GM21515 (cell line): ENCODE results near the gene PPP1CC.

Source experiments
- ATAC-seq: cut with Tn5 transposase; IDR thresholded peaks from one replicate; pipeline ENCODE4 v1.9.1; 2021; ENCODE audit not compliant: unreplicated experiment

The PPP1CC gene

GRCh38 chr12:110689281-110690126, 53.2 kb downstream of the PPP1CC start:
- no peak for ATAC-seq

- no peak for ATAC-seq
Measured at GRCh38 chr12:110688446-110689280, 54.0 kb downstream of the PPP1CC start, which contains the start of gene HVCN1. Gene HVCN1 (minus strand): TSS chr12:110689115. CDS start chr12:110683245, 5,870 bp downstream.

GRCh38 chr12:110687396-110688169, 55.1 kb downstream of the PPP1CC start:
- no peak for ATAC-seq

GRCh38 chr12:110686294-110686903, 56.3 kb downstream of the PPP1CC start:
- ATAC-seq, result no peak

- ATAC-seq, result no peak
Measured at GRCh38 chr12:110684312-110684836, 58.3 kb downstream of the PPP1CC start.

- no peak for ATAC-seq
Measured at GRCh38 chr12:110683888-110684287, 58.8 kb downstream of the PPP1CC start.

- ATAC-seq, result no peak
Measured at GRCh38 chr12:110680032-110680431, 62.7 kb downstream of the PPP1CC start.

GRCh38 chr12:110679201-110679600, 63.5 kb downstream of the PPP1CC start:
- no peak for ATAC-seq

- ATAC-seq, result no peak
Measured at GRCh38 chr12:110677982-110678381, 64.7 kb downstream of the PPP1CC start.

GRCh38 chr12:110677206-110677911, 65.3 kb downstream of the PPP1CC start:
- peak; percentile 66 for ATAC-seq

GRCh38 chr12:110676171-110676570, 66.5 kb downstream of the PPP1CC start:
- ATAC-seq, result no peak

GRCh38 chr12:110670161-110670701, 72.5 kb downstream of the PPP1CC start:
- peak; percentile 57 for ATAC-seq
